SJSA1 (cell line): Measurements from ENCODE around the gene IGF2BP2. TPM values are rescaled to one million over a fixed set of nuclear protein-coding genes. Genes with fewer than 3 reads are reported as not detected.
"Not testable (repeated sequence)": the region's sequence is repeated elsewhere in the genome, so short reads cannot be mapped to it uniquely, and the experiment has no call there.

Experiments used
- DNase-seq, 2 experiments: peaks; one replicate each; pipeline ENCODE4 v3.0.0-alpha.2; 2015 to 2020; ENCODE audit warnings: low spot score in 2 of 2, low read depth in 1 of 2
- H3K27ac ChIP-seq: fragments of 250-450 bp; sonication (Bioruptor Pico); 2 replicates; pipeline ENCODE4 v1.5.1; 2020; ENCODE audit warnings: mild to moderate bottlenecking, moderate library complexity
- H3K27me3 ChIP-seq: fragments of 250-450 bp; sonication (Bioruptor Pico); replicated peaks from 2 replicates; pipeline ENCODE4 v1.5.1; 2020; ENCODE audit warnings: mild to moderate bottlenecking, moderate library complexity
- H3K36me3 ChIP-seq: fragments of 250-450 bp; sonication (Bioruptor Pico); 2 replicates; pipeline ENCODE4 v1.5.1; 2020; ENCODE audit warnings: mild to moderate bottlenecking
- H3K4me1 ChIP-seq: fragments of 250-450 bp; sonication (Bioruptor Pico); replicated peaks from 2 replicates; pipeline ENCODE4 v1.6.1; 2021; ENCODE audit warnings: mild to moderate bottlenecking
- H3K4me3 ChIP-seq: fragments of 250-450 bp; sonication (Bioruptor Pico); 2 replicates; pipeline ENCODE4 v1.5.1; 2020; ENCODE audit warnings: mild to moderate bottlenecking
- H3K9me3 ChIP-seq: fragments of 250-450 bp; sonication (Bioruptor Pico); replicated peaks from 2 replicates; pipeline ENCODE4 v1.5.1; 2020; ENCODE audit warnings: mild to moderate bottlenecking
- total RNA-seq: library from RNA; depleted of rRNA; stranded (reverse); fragments of >200 nt; shearing (Covaris generic); gene quantifications from 2 replicates; pipeline ENCODE4 v1.2.3, GENCODE V29; 2014

The IGF2BP2 gene
- total RNA-seq, 1 experiment from 2014 or later = 96.5 TPM

DNA sequence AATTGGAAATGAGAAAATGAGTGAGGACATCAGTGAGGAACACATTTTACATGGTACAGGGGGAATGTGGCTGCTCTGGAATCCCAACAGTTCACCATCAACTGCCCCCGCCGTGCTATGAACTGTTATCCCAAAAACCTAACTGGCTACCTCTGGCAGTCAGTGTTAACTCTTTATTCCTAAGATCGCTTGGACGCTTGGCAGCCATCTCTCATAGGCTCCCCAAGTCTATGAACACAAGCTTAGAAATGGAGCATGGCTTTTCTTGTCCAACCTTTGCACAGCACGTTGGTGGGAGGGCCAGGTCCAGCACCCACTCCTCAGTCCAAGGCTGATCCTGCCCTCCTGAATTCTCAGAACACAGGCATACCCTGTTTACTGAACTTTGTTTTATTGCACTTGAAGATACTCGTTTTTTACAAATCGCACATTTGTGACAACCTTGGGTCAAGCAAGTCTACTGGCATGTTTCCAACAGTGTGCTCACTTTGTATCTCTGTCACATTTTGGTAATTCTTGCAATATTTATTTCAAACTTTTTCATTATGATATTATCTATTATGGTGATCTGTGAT is 185.1 kb downstream of the IGF2BP2 start:
- H3K9me3 ChIP-seq = no peaks in the 10 kb centered on the region
- peaks cover 9% of the 10 kb centered on the region; the same call in 1 of the 2 replicates for H3K4me1 ChIP-seq
- no peaks in the 10 kb centered on the region for H3K36me3 ChIP-seq
- no peak for DNase-seq
- no peak overlapping the region for H3K4me3 ChIP-seq
- H3K27ac ChIP-seq = no peak overlapping the region
- H3K27me3 ChIP-seq = no peaks in the 10 kb centered on the region

DNA sequence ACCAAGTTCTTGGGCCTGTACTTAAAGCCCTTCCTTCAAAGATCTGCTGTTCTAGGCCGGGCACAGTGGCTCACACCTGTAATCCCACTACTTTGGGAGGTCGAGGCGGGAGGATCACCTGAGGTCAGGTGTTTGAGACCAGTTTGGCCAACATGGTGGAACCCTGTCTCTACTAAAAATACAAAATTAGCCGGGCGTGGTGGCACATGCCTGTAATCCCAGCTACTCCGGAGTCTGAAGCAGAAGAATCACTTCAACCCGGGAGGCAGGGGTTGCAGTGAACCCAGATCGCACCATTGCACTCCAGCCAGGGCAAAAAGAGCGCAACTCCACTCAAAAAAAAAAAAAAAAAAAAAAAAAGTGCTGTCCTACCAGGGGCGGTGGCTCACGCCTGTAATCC is 186.2 kb downstream of the IGF2BP2 start:
- not testable (repeated sequence) for H3K27ac ChIP-seq, DNase-seq, H3K9me3 ChIP-seq, H3K36me3 ChIP-seq, H3K27me3 ChIP-seq, H3K4me1 ChIP-seq, H3K4me3 ChIP-seq

DNA sequence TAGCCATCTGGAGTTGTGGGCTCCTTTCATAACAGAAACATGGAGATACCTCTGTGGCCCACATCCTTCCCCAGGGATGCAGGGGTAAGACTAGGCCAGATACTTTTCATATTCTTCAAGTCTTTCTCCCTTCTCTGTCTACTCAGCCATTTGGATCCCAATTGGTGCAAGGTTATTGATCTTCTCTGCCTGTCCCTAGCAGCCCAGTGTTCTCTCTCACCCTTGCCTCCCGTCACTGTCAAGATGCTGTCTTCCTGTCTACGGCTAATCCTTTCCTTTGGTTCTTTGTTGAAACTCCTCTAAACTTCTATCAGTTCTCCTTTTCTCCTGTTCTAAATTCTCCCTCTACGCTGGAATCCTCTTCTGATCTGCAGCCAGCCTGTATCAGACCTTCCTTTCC is 187.5 kb downstream of the IGF2BP2 start:
- no peak for DNase-seq
- no peaks in the 10 kb centered on the region for H3K9me3 ChIP-seq
- no peaks in the 10 kb centered on the region for H3K27me3 ChIP-seq
- no peak overlapping the region for H3K4me3 ChIP-seq
- H3K4me1 ChIP-seq = peaks cover 9% of the 10 kb centered on the region; the same call in 1 of the 2 replicates
- H3K36me3 ChIP-seq = no peaks in the 10 kb centered on the region
- no peak overlapping the region for H3K27ac ChIP-seq

DNA sequence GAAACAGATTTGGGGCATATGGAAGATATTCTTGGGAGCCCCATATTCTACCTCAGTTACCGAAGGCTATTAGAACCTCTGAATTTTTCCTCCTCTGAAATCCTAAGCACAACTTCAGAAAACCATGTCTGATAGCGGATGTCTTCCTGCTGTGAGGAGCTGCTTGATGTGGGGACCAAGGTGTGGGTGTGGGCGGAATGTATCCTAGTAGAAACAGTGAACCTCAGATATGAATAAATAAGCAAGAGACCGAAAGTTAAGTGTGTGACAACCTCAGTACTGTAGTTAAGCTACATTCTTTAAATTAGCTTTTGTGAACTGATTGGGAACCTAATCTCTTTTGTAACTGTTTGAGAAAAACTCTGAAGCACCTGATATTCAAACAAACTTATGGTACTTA is 191.8 kb downstream of the IGF2BP2 start:
- H3K36me3 ChIP-seq = peaks cover 13% of the 10 kb centered on the region
- H3K27me3 ChIP-seq = no peaks in the 10 kb centered on the region
- no peaks in the 10 kb centered on the region for H3K9me3 ChIP-seq
- peaks cover 31% of the 10 kb centered on the region for H3K4me1 ChIP-seq
- DNase-seq = no peak
- H3K4me3 ChIP-seq = no peak overlapping the region
- H3K27ac ChIP-seq = no peak overlapping the region

DNA sequence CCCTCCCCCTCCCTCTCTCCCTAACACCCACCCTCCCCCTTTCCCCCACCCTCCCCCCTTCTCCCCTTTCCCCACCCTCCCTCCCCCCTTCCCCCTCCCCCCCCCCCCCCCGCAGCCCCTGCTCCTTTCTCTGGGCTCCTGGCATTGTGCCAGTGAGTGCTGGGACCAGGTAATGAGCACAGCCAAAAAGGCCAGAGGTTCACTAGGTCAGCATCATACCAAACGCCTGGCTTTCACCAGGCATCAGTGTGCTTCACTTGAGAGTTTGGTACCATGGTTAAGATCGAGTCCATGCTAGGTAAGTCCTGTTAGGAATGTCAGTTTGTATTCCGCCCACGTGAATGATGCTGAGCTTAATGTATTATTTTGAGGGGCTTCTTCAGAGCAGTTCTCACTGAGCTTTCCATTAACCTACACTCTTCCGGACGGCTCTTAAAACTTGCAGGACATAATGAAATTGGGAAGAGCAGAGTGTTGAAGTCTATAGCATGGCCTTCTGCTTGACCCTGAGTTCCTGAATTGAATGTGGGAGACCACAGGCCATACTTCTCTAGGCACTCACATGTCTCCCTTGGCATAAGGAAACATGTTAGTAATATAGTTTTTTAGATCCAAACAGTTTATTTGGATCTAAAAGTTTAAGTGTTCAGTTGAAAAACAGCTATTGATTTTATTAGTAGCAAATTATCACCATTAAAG is 193.2 kb downstream of the IGF2BP2 start:
- Histone ChIP-seq H3K27me3 (no peaks in the 10 kb centered on the region), H3K9me3 (no peaks in the 10 kb centered on the region), H3K4me1 (peaks cover 31% of the 10 kb centered on the region), H3K36me3 (peaks cover 23% of the 10 kb centered on the region), H3K4me3 (no peak overlapping the region), H3K27ac (no peak overlapping the region)
- no peak for DNase-seq

- Histone ChIP-seq H3K36me3 (peaks cover 29% of the 10 kb centered on the region), H3K27me3 (no peaks in the 10 kb centered on the region), H3K27ac (no peak overlapping the region; the same call in 1 of the 2 replicates), H3K4me1 (peaks cover 31% of the 10 kb centered on the region), H3K4me3 (no peak overlapping the region), H3K9me3 (no peaks in the 10 kb centered on the region)
- DNase-seq = no peak
Measured at GRCh38 chr3:185631108-185631507, 193.7 kb downstream of the IGF2BP2 start.

GRCh38 chr3:185630182-185630622 is 194.6 kb downstream of the IGF2BP2 start:
- DNase-seq = peak; percentile 49 to 69
- Histone ChIP-seq H3K27me3 (no peaks in the 10 kb centered on the region), H3K4me3 (no peak overlapping the region)

DNA sequence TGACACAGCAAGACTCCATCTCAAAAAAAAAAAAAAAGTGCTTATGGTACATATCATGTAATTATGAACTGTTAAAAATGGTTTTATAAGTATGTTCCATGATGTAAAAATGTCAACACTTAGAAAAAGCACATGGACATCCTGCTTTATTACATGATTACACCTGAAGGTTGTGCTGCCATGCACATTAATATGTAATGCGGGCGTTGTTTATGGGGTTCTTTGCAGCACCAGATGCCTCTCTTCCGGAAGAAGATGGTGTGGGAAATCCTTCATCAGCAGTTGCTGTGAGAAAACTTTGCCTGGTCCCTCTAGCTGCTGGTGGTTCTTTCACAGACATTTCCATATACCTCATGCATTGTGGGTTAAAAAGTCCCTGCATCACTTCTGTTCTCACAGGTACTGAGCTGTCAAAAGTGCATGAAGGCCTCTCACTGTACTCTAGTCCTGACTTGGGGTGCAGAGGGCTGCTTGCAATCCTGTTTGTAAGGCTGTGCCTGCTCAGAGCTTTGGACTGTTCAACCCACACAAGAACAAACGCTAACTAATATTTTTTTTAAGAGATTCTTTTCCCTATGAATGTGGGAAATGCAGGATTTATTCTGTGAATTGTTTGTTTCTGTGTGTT is 195.2 kb downstream of the IGF2BP2 start:
- H3K27ac ChIP-seq = peak overlapping the region; percentile 75

More at GRCh38 chr3:185630182-185630622, 194.6 kb downstream of the IGF2BP2 start:
- Histone ChIP-seq H3K4me1 (peaks cover 22% of the 10 kb centered on the region), H3K27ac (peak overlapping the region; percentile 75), H3K9me3 (no peaks in the 10 kb centered on the region), H3K36me3 (peaks cover 36% of the 10 kb centered on the region)

DNA sequence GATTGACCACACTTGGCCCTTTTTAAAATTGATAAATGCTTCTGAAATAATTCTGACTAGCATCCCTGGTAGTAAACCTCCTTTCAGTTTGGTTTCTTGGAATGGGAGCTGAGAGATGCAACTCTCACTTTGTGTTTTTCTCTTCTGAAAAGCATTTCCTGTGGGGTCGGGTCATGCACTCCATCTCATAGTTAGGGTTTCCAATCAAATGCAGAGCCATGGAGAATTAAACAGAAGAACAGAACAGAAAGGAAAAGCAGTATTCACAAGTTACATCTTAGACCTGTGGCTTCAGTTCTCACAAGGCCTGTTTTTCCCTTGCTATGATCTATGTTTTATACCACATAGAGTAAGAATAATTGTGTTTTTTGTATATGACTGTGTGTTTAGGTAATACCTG is 199.1 kb downstream of the IGF2BP2 start:
- H3K9me3 ChIP-seq = no peaks in the 10 kb centered on the region
- DNase-seq = no peak
- H3K27me3 ChIP-seq = no peaks in the 10 kb centered on the region
- no peak overlapping the region for H3K4me3 ChIP-seq
- peaks cover 18% of the 10 kb centered on the region for H3K4me1 ChIP-seq
- peaks cover 50% of the 10 kb centered on the region for H3K36me3 ChIP-seq
- no peak overlapping the region for H3K27ac ChIP-seq

More for the DNA sequence above, 195.2 kb downstream of the IGF2BP2 start:
- Histone ChIP-seq H3K9me3 (no peaks in the 10 kb centered on the region), H3K36me3 (peaks cover 36% of the 10 kb centered on the region), H3K4me3 (no peak overlapping the region), H3K27me3 (no peaks in the 10 kb centered on the region), H3K4me1 (peaks cover 21% of the 10 kb centered on the region)
- DNase-seq = no peak

GRCh38 chr3:185623939-185624665 is 200.7 kb downstream of the IGF2BP2 start:
- Histone ChIP-seq H3K4me1 (peaks cover under 1% of the 10 kb centered on the region), H3K36me3 (peaks cover 52% of the 10 kb centered on the region), H3K9me3 (no peaks in the 10 kb centered on the region), H3K27me3 (no peaks in the 10 kb centered on the region), H3K4me3 (no peak overlapping the region), H3K27ac (no peak overlapping the region)
- no peak for DNase-seq

DNA sequence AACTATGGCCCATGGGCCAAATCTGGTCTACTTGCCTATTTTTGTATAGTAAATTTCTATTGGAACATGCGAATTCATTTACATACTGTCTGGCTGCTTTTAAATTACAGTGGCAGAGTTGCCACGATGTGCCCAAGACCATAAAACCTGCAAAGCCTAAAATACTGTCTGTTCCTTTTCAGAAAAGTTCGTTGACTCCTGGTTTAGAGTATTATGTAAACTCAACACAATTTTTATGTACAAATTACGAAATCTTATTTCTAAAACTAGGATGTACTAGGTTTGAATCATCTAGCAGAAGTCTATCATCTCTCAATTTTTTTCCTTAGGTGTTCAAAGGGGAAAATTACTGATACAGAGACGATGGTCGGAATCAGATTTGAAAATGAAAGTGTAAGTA is 211.8 kb downstream of the IGF2BP2 start:
- Histone ChIP-seq H3K9me3 (no peaks in the 10 kb centered on the region), H3K27ac (no peak overlapping the region), H3K4me3 (no peak overlapping the region), H3K4me1 (no peaks in the 10 kb centered on the region), H3K36me3 (peaks cover 73% of the 10 kb centered on the region), H3K27me3 (no peaks in the 10 kb centered on the region)
- no peak for DNase-seq

DNA sequence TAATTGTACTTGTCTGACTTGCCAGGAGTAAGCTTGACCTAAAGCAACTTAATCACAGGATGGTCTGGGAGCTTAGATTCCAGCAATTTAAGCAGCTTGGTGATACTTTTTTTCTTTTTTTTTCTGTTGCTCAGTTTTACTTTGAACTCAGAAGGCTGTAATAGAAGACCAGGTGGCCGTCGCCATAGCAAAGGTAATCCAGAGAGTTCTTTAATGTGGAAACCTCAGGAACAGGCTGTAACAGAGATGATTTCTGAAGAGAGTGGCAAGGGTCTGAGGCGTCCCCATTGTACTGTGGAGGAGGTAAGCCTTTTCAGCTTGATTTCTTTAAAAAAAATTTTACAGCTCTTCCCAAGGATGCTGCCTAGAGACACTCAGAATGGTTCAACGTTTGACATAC is 218.6 kb downstream of the IGF2BP2 start:
- Histone ChIP-seq H3K27me3 (no peaks in the 10 kb centered on the region), H3K9me3 (no peaks in the 10 kb centered on the region), H3K4me3 (no peak overlapping the region), H3K4me1 (no peaks in the 10 kb centered on the region), H3K27ac (no peak overlapping the region), H3K36me3 (peaks cover 66% of the 10 kb centered on the region)
- no peak for DNase-seq

- Histone ChIP-seq H3K36me3 (peaks cover 62% of the 10 kb centered on the region), H3K27ac (no peak overlapping the region), H3K4me1 (no peaks in the 10 kb centered on the region)
Measured at GRCh38 chr3:185605566-185605965, 219.3 kb downstream of the IGF2BP2 start.

GRCh38 chr3:185595526-185595925 is 229.3 kb downstream of the IGF2BP2 start:
- H3K4me3 ChIP-seq = no peak overlapping the region
- H3K36me3 ChIP-seq = peaks cover 25% of the 10 kb centered on the region
- H3K9me3 ChIP-seq = no peaks in the 10 kb centered on the region
- no peak for DNase-seq
- H3K4me1 ChIP-seq = no peaks in the 10 kb centered on the region
- no peak overlapping the region for H3K27ac ChIP-seq
- no peaks in the 10 kb centered on the region for H3K27me3 ChIP-seq

More at GRCh38 chr3:185605566-185605965, 219.3 kb downstream of the IGF2BP2 start:
- H3K4me3 ChIP-seq = no peak overlapping the region
- H3K27me3 ChIP-seq = no peaks in the 10 kb centered on the region
- no peaks in the 10 kb centered on the region for H3K9me3 ChIP-seq
- no peak for DNase-seq
